Epithelial cell of proximal tubule (primary cell): ENCODE data around the gene AK5. TPM values are rescaled to one million over a fixed set of nuclear protein-coding genes. Genes with fewer than 3 reads are reported as not detected.

Experiments
- DNase-seq: peaks from one replicate; pipeline ENCODE4 v3.0.0-alpha.2; 2011; ENCODE audit warnings: low read depth
- H3K4me3 ChIP-seq: 2 replicates; pipeline ENCODE4 v1.5.1; 2011; ENCODE audit warnings: low read depth, mild to moderate bottlenecking, low read length
- total RNA-seq: library from RNA; depleted of rRNA; stranded (reverse); fragments of >200 nt; gene quantifications from 2 replicates; pipeline ENCODE4 v1.2.3, GENCODE V29; 2015
- TF ChIP-seq, protein P1 (sequence below): conservative IDR thresholded peaks from 2 replicates; pipeline ENCODE4 v1.5.1; 2012; ENCODE audit warnings: low read depth, mild to moderate bottlenecking, low read length

Gene AK5
- total RNA-seq, 1 donor from 2014 or later: 25.0 TPM

DNA sequence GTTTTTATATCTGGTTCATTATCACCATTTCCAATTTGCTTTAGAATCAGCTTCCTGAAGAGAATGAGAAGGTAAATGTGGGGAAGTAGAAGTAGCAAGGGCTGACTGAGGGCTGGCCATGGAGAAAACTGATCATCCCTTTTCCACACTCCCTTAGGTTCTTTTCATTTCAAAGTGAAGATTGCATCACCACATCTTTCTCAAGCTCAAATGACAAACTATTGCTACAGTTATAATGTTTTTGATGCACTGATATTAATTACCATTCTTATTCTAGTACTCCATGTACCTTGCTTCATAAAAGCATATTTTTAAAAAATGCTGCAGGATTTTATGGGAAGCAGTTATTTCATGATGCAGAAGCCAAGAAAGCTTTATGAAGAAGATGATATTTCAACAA lies 7.9 kb upstream of the AK5 start:
- TF ChIP-seq, protein P1, sequence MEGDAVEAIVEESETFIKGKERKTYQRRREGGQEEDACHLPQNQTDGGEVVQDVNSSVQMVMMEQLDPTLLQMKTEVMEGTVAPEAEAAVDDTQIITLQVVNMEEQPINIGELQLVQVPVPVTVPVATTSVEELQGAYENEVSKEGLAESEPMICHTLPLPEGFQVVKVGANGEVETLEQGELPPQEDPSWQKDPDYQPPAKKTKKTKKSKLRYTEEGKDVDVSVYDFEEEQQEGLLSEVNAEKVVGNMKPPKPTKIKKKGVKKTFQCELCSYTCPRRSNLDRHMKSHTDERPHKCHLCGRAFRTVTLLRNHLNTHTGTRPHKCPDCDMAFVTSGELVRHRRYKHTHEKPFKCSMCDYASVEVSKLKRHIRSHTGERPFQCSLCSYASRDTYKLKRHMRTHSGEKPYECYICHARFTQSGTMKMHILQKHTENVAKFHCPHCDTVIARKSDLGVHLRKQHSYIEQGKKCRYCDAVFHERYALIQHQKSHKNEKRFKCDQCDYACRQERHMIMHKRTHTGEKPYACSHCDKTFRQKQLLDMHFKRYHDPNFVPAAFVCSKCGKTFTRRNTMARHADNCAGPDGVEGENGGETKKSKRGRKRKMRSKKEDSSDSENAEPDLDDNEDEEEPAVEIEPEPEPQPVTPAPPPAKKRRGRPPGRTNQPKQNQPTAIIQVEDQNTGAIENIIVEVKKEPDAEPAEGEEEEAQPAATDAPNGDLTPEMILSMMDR: no peak
- no peak for DNase-seq
- no peak overlapping the region for H3K4me3 ChIP-seq

DNA sequence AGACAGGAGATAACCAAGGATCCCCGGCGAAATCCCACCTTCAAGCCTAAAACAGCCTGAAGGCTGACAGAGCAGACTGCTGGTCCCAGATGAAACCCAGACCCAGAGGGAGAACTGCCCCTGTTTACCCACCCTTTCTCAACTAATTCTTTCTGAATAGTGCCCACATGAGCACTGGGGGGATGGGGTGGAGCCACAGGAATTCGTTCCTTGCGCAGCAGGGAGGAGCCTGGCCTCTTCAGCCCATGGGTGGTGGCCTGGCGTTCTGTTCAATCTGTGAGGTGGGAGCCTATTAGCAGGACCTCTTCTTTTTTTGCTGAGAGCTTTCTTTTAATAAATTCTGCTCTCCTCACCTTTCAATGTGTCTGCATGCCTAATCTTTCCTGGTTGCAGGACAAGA lies 6.6 kb upstream of the AK5 start:
- DNase-seq: no peak

DNA sequence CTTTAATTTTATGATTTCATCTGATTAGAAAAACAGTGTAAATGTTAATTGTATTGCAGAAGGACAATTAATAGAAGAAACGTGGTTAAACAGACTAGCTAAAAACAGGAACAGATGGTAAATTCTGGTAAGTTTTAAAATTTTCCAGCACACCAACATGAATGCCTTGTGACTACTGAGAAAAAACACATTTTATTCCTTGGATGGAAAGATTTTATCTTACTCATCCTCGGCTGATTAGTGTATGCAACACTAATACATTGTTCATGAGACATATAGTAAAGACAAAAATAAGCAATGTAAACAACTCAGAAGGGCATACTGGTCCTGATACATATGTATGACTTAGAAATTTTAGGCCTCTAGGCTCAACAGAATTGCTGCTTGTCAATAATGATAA lies 4.9 kb upstream of the AK5 start:
- TF ChIP-seq, protein P1: no peak
- no peak overlapping the region for H3K4me3 ChIP-seq
- DNase-seq: no peak

More for the DNA sequence above, 6.6 kb upstream of the AK5 start:
- H3K4me3 ChIP-seq: no peak overlapping the region
- TF ChIP-seq, protein P1: no peak

DNA sequence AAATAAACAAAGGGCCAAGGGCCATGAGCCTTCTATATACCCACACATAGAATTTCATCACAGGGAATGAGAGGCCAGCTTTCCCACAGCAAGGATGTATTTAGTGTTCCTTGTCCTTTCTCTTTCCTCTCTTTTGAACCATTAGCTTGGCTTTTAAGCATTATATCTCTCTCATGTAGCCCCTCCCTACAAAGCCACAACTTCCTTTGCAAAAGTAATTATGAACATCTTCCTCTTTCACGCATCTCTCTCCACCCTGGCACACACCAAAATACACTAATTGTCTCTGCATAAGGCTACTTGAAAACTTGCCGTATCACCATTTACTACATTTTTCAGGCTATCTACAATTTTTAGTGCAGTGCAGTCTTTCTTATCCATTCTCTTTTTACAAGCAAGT lies 1.9 kb upstream of the AK5 start:
- DNase-seq: no peak
- TF ChIP-seq, protein P1: no peak
- H3K4me3 ChIP-seq: no peak overlapping the region

DNA sequence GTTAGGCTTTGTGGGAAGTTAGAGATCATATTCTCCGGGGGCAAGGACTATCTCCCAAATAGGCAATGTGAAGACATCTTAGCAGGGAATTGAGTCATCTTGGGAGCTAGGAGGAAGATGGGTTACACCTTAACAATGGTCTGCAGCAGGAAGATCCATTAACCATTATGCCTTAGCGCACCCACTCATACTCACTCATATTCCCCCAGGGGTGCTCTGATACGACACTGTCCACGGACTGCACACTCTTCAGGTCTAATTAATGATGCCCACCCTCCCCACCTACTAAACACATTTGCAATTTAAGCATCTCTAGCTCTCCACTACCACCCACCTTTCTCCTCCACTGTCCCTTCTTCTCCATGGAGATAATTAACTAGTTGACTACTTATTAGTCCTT lies 857 bp upstream of the AK5 start:
- TF ChIP-seq, protein P1: no peak
- no peak overlapping the region for H3K4me3 ChIP-seq
- DNase-seq: no peak

DNA sequence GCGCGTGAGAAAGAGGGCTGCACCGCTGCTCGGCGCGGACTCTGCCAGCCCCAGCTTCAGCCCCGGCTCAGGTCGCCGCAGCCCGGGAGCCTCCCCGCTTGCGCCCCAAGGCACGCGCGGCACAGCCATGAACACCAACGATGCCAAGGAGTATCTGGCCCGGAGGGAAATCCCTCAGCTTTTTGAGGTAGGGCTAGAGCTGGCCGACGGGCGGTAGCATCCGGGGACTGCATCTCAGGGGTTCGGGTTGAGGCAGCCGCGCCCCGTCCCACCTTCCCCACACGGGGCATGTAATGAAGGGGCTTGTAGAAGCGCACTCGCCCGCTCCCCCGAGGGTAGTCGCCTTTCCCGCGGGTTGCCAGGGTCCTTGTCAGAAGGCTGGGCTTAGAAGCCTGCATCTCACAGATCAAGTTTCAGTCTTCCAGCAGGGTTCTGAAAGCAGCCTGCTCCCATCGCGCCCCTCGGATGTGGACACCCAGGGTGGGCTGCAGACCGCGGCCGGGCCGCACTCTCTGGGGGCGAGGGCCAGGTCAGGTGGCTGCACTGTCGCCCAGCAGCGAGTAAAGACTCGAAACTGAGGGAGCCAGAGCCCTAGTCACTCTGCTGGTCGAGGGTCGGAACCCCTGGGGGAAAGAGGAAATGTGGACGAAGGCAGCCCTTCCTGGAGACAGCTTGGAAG lies 507 bp downstream of the AK5 start:
- TF ChIP-seq, protein P1: no peak
- no peak for DNase-seq
- H3K4me3 ChIP-seq: peak overlapping the region; percentile 79

DNA sequence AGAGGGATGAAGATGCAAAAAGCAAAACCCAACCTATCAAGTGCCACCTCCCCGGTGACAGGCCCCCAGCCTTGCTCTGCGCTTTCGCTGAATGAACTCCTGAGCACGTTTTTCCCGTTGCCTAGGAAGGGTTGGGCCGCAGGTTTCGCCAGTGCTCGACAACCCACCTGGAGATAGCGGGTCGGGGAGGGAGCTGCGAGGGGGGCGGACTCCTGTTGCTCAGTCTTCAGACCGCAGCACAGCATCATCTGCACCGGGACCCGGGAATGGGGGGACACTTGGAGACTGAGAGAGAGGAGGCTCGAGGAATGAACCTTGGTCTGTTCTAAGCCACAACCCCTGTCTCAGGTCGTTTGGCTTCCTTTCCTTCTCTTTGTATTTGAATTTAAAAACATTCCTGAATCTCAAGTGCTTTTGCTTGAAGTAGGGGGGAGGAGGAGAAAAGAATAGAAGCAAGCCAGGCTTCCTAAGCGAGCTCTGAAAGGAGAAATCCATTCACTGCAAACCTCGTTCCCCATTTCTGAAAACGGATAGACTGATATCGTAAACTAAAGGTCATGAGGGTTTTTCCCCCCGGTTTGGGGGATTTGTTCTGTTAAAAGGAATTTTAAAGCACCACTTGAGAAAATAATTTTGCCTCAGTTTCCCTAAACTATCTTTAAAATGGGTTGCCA lies 1.2 kb downstream of the AK5 start:
- H3K4me3 ChIP-seq: peak overlapping the region; percentile 79
- TF ChIP-seq, protein P1: no peak
- DNase-seq: no peak
